Rectal smooth muscle tissue (tissue), 1 donor: ENCODE results near the gene SLC25A11.

Source experiments
- H3K27ac ChIP-seq: one replicate; pipeline ENCODE4 v1.7.0; 2013; ENCODE audit warnings: low read depth, low read length, inconsistent platforms
- H3K27me3 ChIP-seq: one replicate; pipeline ENCODE4 v1.7.0; 2013; ENCODE audit warnings: low read length; ENCODE audit not compliant: control insufficient read depth, insufficient read depth
- H3K36me3 ChIP-seq: one replicate; pipeline ENCODE4 v1.7.0; 2013; ENCODE audit warnings: low read length; ENCODE audit not compliant: control insufficient read depth, insufficient read depth
- H3K4me1 ChIP-seq: one replicate; pipeline ENCODE4 v1.7.0; 2013; ENCODE audit warnings: low read length; ENCODE audit not compliant: control insufficient read depth, insufficient read depth
- H3K4me3 ChIP-seq: one replicate; pipeline ENCODE4 v1.7.0; 2013; ENCODE audit warnings: low read length
- H3K9ac ChIP-seq: one replicate; pipeline ENCODE4 v1.7.0; 2013; ENCODE audit warnings: low read length

Gene SLC25A11

GRCh38 chr17:4958102-4958501, 18.3 kb upstream of the SLC25A11 start:
- no peak overlapping the region for H3K27ac ChIP-seq
- no peaks in the 10 kb centered on the region for H3K27me3 ChIP-seq
- H3K9ac ChIP-seq, result no peak overlapping the region
- H3K4me1 ChIP-seq, result no peaks in the 10 kb centered on the region
- H3K4me3 ChIP-seq, result no peak overlapping the region
- H3K36me3 ChIP-seq, result peaks cover 11% of the 10 kb centered on the region

- Histone ChIP-seq H3K4me3 (no peak overlapping the region), H3K27ac (no peak overlapping the region), H3K9ac (no peak overlapping the region), H3K4me1 (peaks cover 2% of the 10 kb centered on the region), H3K36me3 (peaks cover 11% of the 10 kb centered on the region), H3K27me3 (no peaks in the 10 kb centered on the region)
These were observed 16.7 kb upstream of the SLC25A11 start for GRCh38 chr17:4956493-4957061.

- Histone ChIP-seq H3K27me3 (no peaks in the 10 kb centered on the region), H3K4me3 (no peak overlapping the region), H3K27ac (no peak overlapping the region), H3K4me1 (peaks cover 5% of the 10 kb centered on the region), H3K9ac (no peak overlapping the region), H3K36me3 (peaks cover 11% of the 10 kb centered on the region)
These were observed 15.2 kb upstream of the SLC25A11 start for GRCh38 chr17:4955091-4955490.

DNA sequence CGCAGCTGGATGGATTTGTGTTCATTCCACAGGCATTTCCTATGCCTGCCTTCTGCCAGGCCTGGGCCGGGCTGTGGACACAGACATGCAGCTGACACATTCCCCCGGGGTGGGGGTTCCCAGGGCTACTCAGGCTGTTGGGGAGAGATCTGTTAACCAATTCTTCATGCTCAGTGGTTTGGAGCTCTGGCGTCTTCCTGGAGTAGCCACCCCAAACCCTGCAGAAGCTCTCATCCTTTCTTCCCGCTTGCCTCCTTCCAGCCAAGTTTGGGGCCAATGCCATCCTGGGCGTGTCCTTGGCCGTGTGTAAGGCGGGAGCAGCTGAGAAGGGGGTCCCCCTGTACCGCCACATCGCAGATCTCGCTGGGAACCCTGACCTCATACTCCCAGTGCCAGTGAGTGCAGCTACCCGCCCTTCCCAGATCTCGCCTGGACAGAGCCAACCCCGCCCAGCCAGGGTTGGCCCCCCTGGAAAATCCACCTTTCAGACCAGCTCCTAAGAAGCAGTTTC, 13.7 kb upstream of the SLC25A11 start:
- no peaks in the 10 kb centered on the region for H3K27me3 ChIP-seq
- H3K36me3 ChIP-seq, result no peaks in the 10 kb centered on the region
- no peak overlapping the region for H3K4me3 ChIP-seq
- H3K27ac ChIP-seq, result no peak overlapping the region
- peaks cover 5% of the 10 kb centered on the region for H3K4me1 ChIP-seq
- H3K9ac ChIP-seq, result no peak overlapping the region

GRCh38 chr17:4951486-4951885, 11.6 kb upstream of the SLC25A11 start:
- H3K9ac ChIP-seq, result no peak overlapping the region
- no peaks in the 10 kb centered on the region for H3K36me3 ChIP-seq
- no peaks in the 10 kb centered on the region for H3K27me3 ChIP-seq
- no peak overlapping the region for H3K4me3 ChIP-seq
- H3K27ac ChIP-seq, result no peak overlapping the region
- H3K4me1 ChIP-seq, result peaks cover 7% of the 10 kb centered on the region

GRCh38 chr17:4950746-4951204, 10.9 kb upstream of the SLC25A11 start, which contains the start of gene ENO3:
ENO3 (plus strand) TSS chr17:4951119; CDS start chr17:4951830, 711 bp downstream.
- Histone ChIP-seq H3K27me3 (no peaks in the 10 kb centered on the region), H3K4me3 (peak within 1 kb of the TSS; percentile 69), H3K27ac (peak within 1 kb of the TSS; percentile 99), H3K36me3 (peaks cover 4% of the 10 kb centered on the region), H3K4me1 (peaks cover 14% of the 10 kb centered on the region), H3K9ac (peak within 1 kb of the TSS; percentile 81)

DNA sequence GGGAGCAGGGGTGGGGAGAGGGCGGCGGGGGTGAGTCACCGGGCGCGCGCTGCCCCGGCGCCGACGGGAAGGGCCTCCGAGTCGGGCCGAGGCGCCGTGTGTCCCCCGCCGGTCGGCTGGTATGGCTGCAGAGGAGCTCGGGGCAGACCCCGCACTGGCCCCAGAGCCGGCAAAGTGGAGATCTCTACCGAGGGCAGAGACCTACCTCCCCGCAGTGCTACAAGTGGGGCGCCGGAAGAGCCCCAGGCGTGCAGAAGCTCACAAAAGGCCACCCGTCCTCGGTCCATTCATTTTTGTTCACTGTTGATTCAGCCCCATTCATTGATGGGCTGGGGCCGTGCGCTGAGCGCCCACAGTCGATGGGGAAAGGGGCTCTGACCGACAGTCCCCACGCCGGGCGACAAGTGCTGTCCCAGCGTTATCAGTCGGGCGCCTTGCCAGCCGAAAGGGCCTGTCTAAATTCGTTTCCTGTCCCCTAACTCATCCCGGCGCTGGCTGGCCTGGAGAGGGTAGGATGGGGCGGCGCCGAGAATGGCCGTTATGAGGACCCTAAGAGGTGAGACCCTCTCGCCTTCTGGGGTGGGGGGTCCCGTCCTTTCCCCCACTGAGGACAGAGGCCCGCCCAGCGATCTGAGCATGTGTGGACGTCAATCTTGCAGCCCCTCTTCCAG, 10.4 kb upstream of the SLC25A11 start:
- H3K36me3 ChIP-seq, result peaks cover 10% of the 10 kb centered on the region
- no peaks in the 10 kb centered on the region for H3K27me3 ChIP-seq
- H3K9ac ChIP-seq, result peak overlapping the region; percentile 81
- peak overlapping the region; percentile 99 for H3K27ac ChIP-seq
- peak overlapping the region; percentile 69 for H3K4me3 ChIP-seq
- peaks cover 19% of the 10 kb centered on the region for H3K4me1 ChIP-seq

GRCh38 chr17:4949321-4950074, 9.7 kb upstream of the SLC25A11 start:
- H3K4me3 ChIP-seq, result peak overlapping the region; percentile 67
- H3K9ac ChIP-seq, result peak overlapping the region; percentile 46
- no peaks in the 10 kb centered on the region for H3K27me3 ChIP-seq
- peaks cover 17% of the 10 kb centered on the region for H3K36me3 ChIP-seq
- H3K27ac ChIP-seq, result peak overlapping the region; percentile 99
- H3K4me1 ChIP-seq, result peaks cover 23% of the 10 kb centered on the region

- peak overlapping the region; percentile 46 for H3K9ac ChIP-seq
- H3K27ac ChIP-seq, result peak overlapping the region; percentile 99
- peak overlapping the region; percentile 67 for H3K4me3 ChIP-seq
- H3K4me1 ChIP-seq, result peaks cover 23% of the 10 kb centered on the region
- H3K27me3 ChIP-seq, result no peaks in the 10 kb centered on the region
- H3K36me3 ChIP-seq, result peaks cover 22% of the 10 kb centered on the region
These were observed 9.1 kb upstream of the SLC25A11 start for GRCh38 chr17:4948931-4949320.

DNA sequence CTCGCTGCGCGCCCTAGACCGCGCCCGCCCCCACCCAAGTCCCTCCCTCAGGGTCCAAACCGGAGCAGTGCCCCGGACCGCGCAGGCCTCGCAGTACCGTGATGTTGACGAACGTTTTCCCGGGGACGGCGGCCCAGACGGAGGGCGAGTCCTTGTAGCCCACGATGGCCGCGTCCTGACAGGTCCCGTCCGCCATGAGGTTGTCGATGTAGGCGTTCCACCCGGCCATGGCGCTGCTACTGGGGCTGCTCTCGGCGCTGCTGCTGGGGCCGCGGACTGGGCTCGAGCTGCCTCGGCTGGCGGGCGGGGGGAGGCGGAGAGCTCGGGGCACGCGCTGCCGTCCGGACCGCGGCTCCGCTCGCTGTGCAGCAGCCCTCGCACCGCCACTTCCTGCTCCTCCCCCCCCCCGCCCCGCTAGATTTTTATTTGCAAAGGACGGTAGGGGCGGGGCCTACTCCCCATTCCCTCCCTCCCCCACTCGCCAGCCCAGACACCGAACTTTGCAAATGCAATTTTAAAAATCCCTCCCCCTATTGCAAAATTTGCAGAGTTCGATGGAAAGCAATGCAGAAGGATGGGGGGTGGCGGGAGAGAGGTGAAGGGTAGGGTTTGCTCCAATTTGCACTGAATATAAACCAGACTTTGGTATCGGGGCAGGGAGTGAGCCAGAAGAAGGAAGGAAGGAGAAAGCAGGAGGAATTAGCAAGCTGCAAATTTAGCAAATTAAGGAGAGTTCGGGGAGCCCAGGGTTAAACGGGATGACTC, 8.5 kb upstream of the SLC25A11 start, which contains the start of gene PFN1:
TSS of gene PFN1 (minus strand) at position 365 of the 765 bp plus-strand sequence. CDS start at position 229, 136 bp downstream.
- Histone ChIP-seq H3K4me3 (peak within 1 kb of the TSS; percentile 98), H3K27me3 (no peaks in the 10 kb centered on the region), H3K36me3 (peaks cover 24% of the 10 kb centered on the region), H3K4me1 (peaks cover 23% of the 10 kb centered on the region), H3K9ac (peak within 1 kb of the TSS; percentile 96), H3K27ac (peak within 1 kb of the TSS; percentile 99)

- peaks cover 32% of the 10 kb centered on the region for H3K36me3 ChIP-seq
- peaks cover 23% of the 10 kb centered on the region for H3K4me1 ChIP-seq
- peak overlapping the region; percentile 99 for H3K27ac ChIP-seq
- H3K4me3 ChIP-seq, result peak overlapping the region; percentile 98
- H3K9ac ChIP-seq, result peak overlapping the region; percentile 96
- no peaks in the 10 kb centered on the region for H3K27me3 ChIP-seq
These were observed 7.7 kb upstream of the SLC25A11 start for GRCh38 chr17:4947411-4948165.
